Stimulated activated CD8-positive, alpha-beta memory T cell treated with anti-CD3 and anti-CD28 coated beads, Interleukin-7, amount 100 ng/mL, for 1 hour (primary cell): ENCODE data around the gene EFCAB11.
A peak's percentile ranks its signal among the peaks of the same experiment; 100 is the strongest.

Experiments used
- DNase-seq, 2 donors: peaks; one replicate each; pipeline ENCODE4 v3.0.0-alpha.2; 2020; ENCODE audit warnings: low read depth in 2 of 2

The EFCAB11 gene

GRCh38 chr14:89957376-89957775 lies 2.8 kb upstream of the EFCAB11 start:
- no peak for DNase-seq

GRCh38 chr14:89956661-89957009 lies 2.1 kb upstream of the EFCAB11 start:
- DNase-seq, result no peak

GRCh38 chr14:89955745-89956660 lies 1.5 kb upstream of the EFCAB11 start, which contains the start of gene TDP1:
Gene TDP1, plus strand, starts transcription at chr14:89955927. Its CDS starts 7,188 bp downstream, at chr14:89963115.
- DNase-seq, result peak; percentile 91 to 92

- DNase-seq, result no peak
These were observed 653 bp upstream of the EFCAB11 start for GRCh38 chr14:89955022-89955744.

- DNase-seq, result no peak
These were observed 928 bp downstream of the EFCAB11 start for GRCh38 chr14:89953602-89954001.

- no peak for DNase-seq
These were observed 2.0 kb downstream of the EFCAB11 start for GRCh38 chr14:89952576-89952975.

GRCh38 chr14:89947344-89947743 lies 7.2 kb downstream of the EFCAB11 start:
- DNase-seq, result no peak

- no peak for DNase-seq
These were observed 12.6 kb downstream of the EFCAB11 start for GRCh38 chr14:89941830-89942377.

- DNase-seq, result no peak
These were observed 17.8 kb downstream of the EFCAB11 start for GRCh38 chr14:89936654-89937185.

GRCh38 chr14:89933002-89933401 lies 21.5 kb downstream of the EFCAB11 start:
- no peak for DNase-seq

GRCh38 chr14:89927186-89927865 lies 27.2 kb downstream of the EFCAB11 start:
- no peak for DNase-seq

- DNase-seq, result no peak
These were observed 27.8 kb downstream of the EFCAB11 start for GRCh38 chr14:89926694-89927093.

- no peak for DNase-seq
These were observed 30.3 kb downstream of the EFCAB11 start for GRCh38 chr14:89924268-89924667.

GRCh38 chr14:89922031-89922907 lies 32.3 kb downstream of the EFCAB11 start:
- no peak for DNase-seq

- DNase-seq, result no peak
These were observed 33.2 kb downstream of the EFCAB11 start for GRCh38 chr14:89921346-89921745.

GRCh38 chr14:89920056-89920455 lies 34.5 kb downstream of the EFCAB11 start:
- DNase-seq, result no peak

- DNase-seq, result no peak
These were observed 35.8 kb downstream of the EFCAB11 start for GRCh38 chr14:89918721-89919120.

- DNase-seq, result peak; percentile 25 to 34
These were observed 39.2 kb downstream of the EFCAB11 start for GRCh38 chr14:89915114-89915878.

- no peak for DNase-seq
These were observed 41.8 kb downstream of the EFCAB11 start for GRCh38 chr14:89912667-89913211.

- DNase-seq, result no peak
These were observed 42.3 kb downstream of the EFCAB11 start for GRCh38 chr14:89912221-89912620.
